Measurements from ENCODE around the gene TSC22D4. TPM values are rescaled to one million over a fixed set of nuclear protein-coding genes. Genes with fewer than 3 reads are reported as not detected.

The TSC22D4 gene
- polyA plus RNA-seq, 2 of the 4 experiments (the other 2 are of a cell fraction) = 7.9 to 28.9 TPM

DNA sequence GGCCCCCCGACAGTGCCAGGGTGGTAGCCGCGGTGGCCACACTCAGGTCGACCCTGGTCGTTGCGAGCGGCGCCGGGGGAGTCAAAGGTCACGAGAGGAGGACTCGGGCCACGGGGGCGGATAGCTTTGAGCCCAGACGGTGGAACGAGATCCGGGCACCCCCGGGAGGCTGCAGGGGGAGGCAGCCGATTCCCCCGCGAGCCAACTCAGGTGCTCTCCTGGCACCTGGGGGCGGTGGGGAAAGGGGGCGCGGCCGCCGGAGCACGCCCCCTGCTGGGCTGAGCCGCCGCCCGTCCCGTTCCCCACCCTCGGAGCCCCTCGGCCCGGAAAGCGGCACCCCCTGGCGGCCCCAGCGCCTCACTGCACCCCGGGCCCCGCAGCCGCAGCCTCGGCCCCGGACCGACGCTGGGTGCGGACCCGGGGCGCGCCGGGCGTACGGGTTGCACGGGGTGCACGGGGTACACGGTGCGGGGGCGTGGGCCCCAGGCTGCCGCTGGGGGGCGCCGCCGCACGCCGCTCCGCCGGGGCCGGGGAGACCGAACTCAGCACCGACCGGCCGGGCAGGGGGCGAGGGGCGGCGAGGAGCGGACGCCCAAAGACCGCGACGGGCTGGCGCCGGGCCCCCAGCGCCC lies 4.2 kb upstream of the TSC22D4 start (continued):
- TF ChIP-seq, protein P1, sequence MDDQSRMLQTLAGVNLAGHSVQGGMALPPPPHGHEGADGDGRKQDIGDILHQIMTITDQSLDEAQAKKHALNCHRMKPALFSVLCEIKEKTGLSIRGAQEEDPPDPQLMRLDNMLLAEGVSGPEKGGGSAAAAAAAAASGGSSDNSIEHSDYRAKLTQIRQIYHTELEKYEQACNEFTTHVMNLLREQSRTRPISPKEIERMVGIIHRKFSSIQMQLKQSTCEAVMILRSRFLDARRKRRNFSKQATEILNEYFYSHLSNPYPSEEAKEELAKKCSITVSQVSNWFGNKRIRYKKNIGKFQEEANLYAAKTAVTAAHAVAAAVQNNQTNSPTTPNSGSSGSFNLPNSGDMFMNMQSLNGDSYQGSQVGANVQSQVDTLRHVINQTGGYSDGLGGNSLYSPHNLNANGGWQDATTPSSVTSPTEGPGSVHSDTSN (IDR thresholded peaks at IDR 0.05) = no peak
- TF ChIP-seq FOSL2 (IDR thresholded peaks at IDR 0.05) = no peak
- TF ChIP-seq FOSL2 (CRISPR knock-in tag; IDR thresholded peaks at IDR 0.05) = 0 out of 2 replicates have a peak, but pooled peaks have one; percentile 4
- TF ChIP-seq SREBF2 (IDR thresholded peaks at IDR 0.05) = no peak

DNA sequence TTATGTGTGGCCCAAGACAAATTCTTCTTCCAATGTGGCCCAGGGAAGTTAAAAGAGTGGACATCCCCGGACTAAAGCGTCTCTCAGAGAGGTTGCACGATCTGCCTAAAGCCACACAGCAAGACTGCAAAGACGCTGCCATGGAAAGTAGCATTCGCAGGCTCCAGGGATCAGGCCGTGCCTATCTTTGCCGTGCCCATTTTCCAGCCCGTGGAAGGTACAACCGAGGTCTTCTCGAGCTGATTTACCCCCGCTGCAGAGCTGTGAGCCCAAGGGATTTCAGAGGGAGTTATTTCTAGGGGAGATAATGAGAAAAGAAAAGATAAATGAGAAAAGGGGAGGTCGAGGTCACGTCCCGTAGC lies 3.7 kb upstream of the TSC22D4 start:
- no peak for FAIRE-seq

More for the DNA sequence above, 3.7 kb upstream of the TSC22D4 start:
- ChIA-PET POLR2A (interaction anchor here (1.6 to 1.9 kb wide), 2 partner anchors 63 to 103 kb away, joined by 5 to 6 read pairs; partner anchors contain the start of genes FBXO24 and LRCH4), CTCF (interaction anchor here (0.6 to 8.5 kb wide), 41 partner anchors 9 to 237 kb away, joined by 3 to 127 read pairs (median 6); partner anchors contain the start of genes EPO, MEPCE, POP7 and SPACDR)
- H3K27ac ChIP-seq = peak overlapping the region; percentile 88 to 94
- DNase-seq (ENCODE audit: low read depth in 1 of 2, low spot score in 1 of 2) = no peak
- no peak for ATAC-seq
- H3K9me3 ChIP-seq = no peaks in the 10 kb centered on the region
- WGBS (ENCODE audit: missing lambda C conversion rate) = 41% methylated on average over 14 of the region's 14 CpGs
- peaks cover 47% of the 10 kb centered on the region for H3K4me1 ChIP-seq
- no peak for TF ChIP-seq SMC3 (IDR thresholded peaks at IDR 0.05)
- peak; percentile 86 for TF ChIP-seq KDM1A (IDR thresholded peaks at IDR 0.05; ENCODE audit: low read depth)
- no peak for TF ChIP-seq ZSCAN20 (CRISPR knock-in tag; IDR thresholded peaks at IDR 0.05)
- TF ChIP-seq, protein P2, sequence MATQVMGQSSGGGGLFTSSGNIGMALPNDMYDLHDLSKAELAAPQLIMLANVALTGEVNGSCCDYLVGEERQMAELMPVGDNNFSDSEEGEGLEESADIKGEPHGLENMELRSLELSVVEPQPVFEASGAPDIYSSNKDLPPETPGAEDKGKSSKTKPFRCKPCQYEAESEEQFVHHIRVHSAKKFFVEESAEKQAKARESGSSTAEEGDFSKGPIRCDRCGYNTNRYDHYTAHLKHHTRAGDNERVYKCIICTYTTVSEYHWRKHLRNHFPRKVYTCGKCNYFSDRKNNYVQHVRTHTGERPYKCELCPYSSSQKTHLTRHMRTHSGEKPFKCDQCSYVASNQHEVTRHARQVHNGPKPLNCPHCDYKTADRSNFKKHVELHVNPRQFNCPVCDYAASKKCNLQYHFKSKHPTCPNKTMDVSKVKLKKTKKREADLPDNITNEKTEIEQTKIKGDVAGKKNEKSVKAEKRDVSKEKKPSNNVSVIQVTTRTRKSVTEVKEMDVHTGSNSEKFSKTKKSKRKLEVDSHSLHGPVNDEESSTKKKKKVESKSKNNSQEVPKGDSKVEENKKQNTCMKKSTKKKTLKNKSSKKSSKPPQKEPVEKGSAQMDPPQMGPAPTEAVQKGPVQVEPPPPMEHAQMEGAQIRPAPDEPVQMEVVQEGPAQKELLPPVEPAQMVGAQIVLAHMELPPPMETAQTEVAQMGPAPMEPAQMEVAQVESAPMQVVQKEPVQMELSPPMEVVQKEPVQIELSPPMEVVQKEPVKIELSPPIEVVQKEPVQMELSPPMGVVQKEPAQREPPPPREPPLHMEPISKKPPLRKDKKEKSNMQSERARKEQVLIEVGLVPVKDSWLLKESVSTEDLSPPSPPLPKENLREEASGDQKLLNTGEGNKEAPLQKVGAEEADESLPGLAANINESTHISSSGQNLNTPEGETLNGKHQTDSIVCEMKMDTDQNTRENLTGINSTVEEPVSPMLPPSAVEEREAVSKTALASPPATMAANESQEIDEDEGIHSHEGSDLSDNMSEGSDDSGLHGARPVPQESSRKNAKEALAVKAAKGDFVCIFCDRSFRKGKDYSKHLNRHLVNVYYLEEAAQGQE (IDR thresholded peaks at IDR 0.05) = no peak
- TF ChIP-seq EHMT2 (IDR thresholded peaks at IDR 0.05; ENCODE audit: low read depth) = no peak
- TF ChIP-seq PHF8 (IDR thresholded peaks at IDR 0.05; ENCODE audit: borderline replicate concordance, low read depth) = no peak
- no peak for TF ChIP-seq HOXB13 (CRISPR knock-in tag; IDR thresholded peaks at IDR 0.05; ENCODE audit: low read depth)
- no peak for TF ChIP-seq NR3C1 (IDR thresholded peaks at IDR 0.05)
- no peak for TF ChIP-seq RARB (CRISPR knock-in tag; IDR thresholded peaks at IDR 0.05)
- TF ChIP-seq RFX5 (IDR thresholded peaks at IDR 0.05) = no peak
- no peak for TF ChIP-seq CBX2 (IDR thresholded peaks at IDR 0.05; ENCODE audit: borderline replicate concordance, low read depth)
- TF ChIP-seq, protein P3, sequence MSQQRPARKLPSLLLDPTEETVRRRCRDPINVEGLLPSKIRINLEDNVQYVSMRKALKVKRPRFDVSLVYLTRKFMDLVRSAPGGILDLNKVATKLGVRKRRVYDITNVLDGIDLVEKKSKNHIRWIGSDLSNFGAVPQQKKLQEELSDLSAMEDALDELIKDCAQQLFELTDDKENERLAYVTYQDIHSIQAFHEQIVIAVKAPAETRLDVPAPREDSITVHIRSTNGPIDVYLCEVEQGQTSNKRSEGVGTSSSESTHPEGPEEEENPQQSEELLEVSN (IDR thresholded peaks at IDR 0.05; ENCODE audit: borderline replicate concordance, low read depth) = no peak
- TF ChIP-seq SREBF2 (IDR thresholded peaks at IDR 0.05) = no peak
- no peak for TF ChIP-seq RAD21 (conservative IDR thresholded peaks at IDR 0.05 in 1 of 2, IDR thresholded peaks at IDR 0.05 in 1 of 2)
- no peak for TF ChIP-seq MYC (IDR thresholded peaks at IDR 0.05; ENCODE audit: borderline replicate concordance, low read length)
- TF ChIP-seq, protein P4, sequence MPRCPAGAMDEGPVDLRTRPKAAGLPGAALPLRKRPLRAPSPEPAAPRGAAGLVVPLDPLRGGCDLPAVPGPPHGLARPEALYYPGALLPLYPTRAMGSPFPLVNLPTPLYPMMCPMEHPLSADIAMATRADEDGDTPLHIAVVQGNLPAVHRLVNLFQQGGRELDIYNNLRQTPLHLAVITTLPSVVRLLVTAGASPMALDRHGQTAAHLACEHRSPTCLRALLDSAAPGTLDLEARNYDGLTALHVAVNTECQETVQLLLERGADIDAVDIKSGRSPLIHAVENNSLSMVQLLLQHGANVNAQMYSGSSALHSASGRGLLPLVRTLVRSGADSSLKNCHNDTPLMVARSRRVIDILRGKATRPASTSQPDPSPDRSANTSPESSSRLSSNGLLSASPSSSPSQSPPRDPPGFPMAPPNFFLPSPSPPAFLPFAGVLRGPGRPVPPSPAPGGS (IDR thresholded peaks at IDR 0.05) = no peak
- TF ChIP-seq CBX8 (IDR thresholded peaks at IDR 0.05) = no peak
- TF ChIP-seq MAZ (IDR thresholded peaks at IDR 0.05; ENCODE audit: borderline replicate concordance, low read depth, low read length) = no peak
- no peak for TF ChIP-seq ZNF302 (CRISPR knock-in tag; IDR thresholded peaks at IDR 0.05)
- no peak for TF ChIP-seq BHLHE40 (IDR thresholded peaks at IDR 0.05; ENCODE audit: low read depth, low read length)
- TF ChIP-seq POLR2AphosphoS2 (conservative IDR thresholded peaks at IDR 0.05; ENCODE audit: low read length) = no peak
- TF ChIP-seq NFE2L2 (conservative IDR thresholded peaks at IDR 0.05; ENCODE audit: low read length) = no peak
- peak; percentile 74 for TF ChIP-seq ZFP36 (IDR thresholded peaks at IDR 0.05; ENCODE audit: borderline replicate concordance, partially characterized antibody)
- TF ChIP-seq CHD4 (IDR thresholded peaks at IDR 0.05; ENCODE audit: borderline replicate concordance) = peak; percentile 65; the same call in 1 of the 2 replicates
- peak overlapping the region; percentile 73 for H3K4me3 ChIP-seq
- peak overlapping the region; percentile 99 for H3K4me2 ChIP-seq

Measured in A549 (cell line).